OCI-LY7 (cell line): ENCODE results near the gene SRC. TPM values are rescaled to one million over a fixed set of nuclear protein-coding genes. Genes with fewer than 3 reads are reported as not detected.

Source experiments
- BruUV-seq: library from RNA; stranded (reverse); fragments of 400-500 nt; replicated peaks from 2 replicates; lab custom pipeline; 2021; lab: Mats Ljungman, UMichigan
- CTCF ChIA-PET: fragments of 300-600 bp; sonication (Branson Sonifier 250); formaldehyde crosslinking; loops from one replicate; lab custom pipeline; 2022; ENCODE audit warnings: antibody characterized with exemption; ENCODE audit not compliant: unreplicated experiment; lab: Charles Lee
- POLR2A ChIA-PET: fragments of 300-600 bp; sonication (Branson Sonifier 250); formaldehyde crosslinking; loops from one replicate; lab custom pipeline; 2022; ENCODE audit warnings: antibody characterized with exemption; lab: Charles Lee
- DNase-seq: peaks from one replicate; pipeline ENCODE4 v3.0.0-alpha.2; 2015; ENCODE audit warnings: low spot score
- H2AFZ ChIP-seq: fragments of 200-600 bp; sonication (generic), shearing (Covaris generic); 2 replicates; pipeline ENCODE4 v1.6.1; 2014; ENCODE audit warnings: mild to moderate bottlenecking, antibody characterized with exemption, low read length, moderate library complexity
- H3K27ac ChIP-seq: fragments of 200-600 bp; sonication (generic); 2 replicates; pipeline ENCODE4 v1.5.1; 2014; ENCODE audit warnings: mixed run types, low read depth, mild to moderate bottlenecking, moderate library complexity, low read length, inconsistent platforms; ENCODE audit not compliant: poor library complexity, severe bottlenecking
- H3K36me3 ChIP-seq: fragments of 200-600 bp; sonication (generic); 2 replicates; pipeline ENCODE4 v1.6.1; 2014; ENCODE audit warnings: mild to moderate bottlenecking, antibody characterized with exemption, low read length, moderate library complexity, mixed read lengths; ENCODE audit not compliant: insufficient read depth
- H3K4me1 ChIP-seq: fragments of 200-600 bp; sonication (generic); 2 replicates; pipeline ENCODE4 v1.5.1; 2014; ENCODE audit warnings: mild to moderate bottlenecking, low read length; ENCODE audit not compliant: insufficient read depth, poor library complexity, severe bottlenecking
- H3K4me2 ChIP-seq: fragments of 200-600 bp; sonication (generic); 2 replicates; pipeline ENCODE4 v1.6.1; 2014; ENCODE audit warnings: mild to moderate bottlenecking, low read length
- H3K4me3 ChIP-seq: fragments of 200-600 bp; sonication (generic); 2 replicates; pipeline ENCODE4 v1.5.1; 2014; ENCODE audit warnings: mild to moderate bottlenecking, low read depth, low read length; ENCODE audit not compliant: poor library complexity, severe bottlenecking
- H3K79me2 ChIP-seq: fragments of 200-600 bp; sonication (generic); 2 replicates; pipeline ENCODE4 v1.6.1; 2016; ENCODE audit warnings: low read depth, mild to moderate bottlenecking, low read length, moderate library complexity, mixed read lengths; ENCODE audit not compliant: insufficient read depth
- H3K9me2 ChIP-seq: fragments of 200-600 bp; sonication (generic); 2 replicates; pipeline ENCODE4 v1.6.1; 2016; ENCODE audit warnings: mild to moderate bottlenecking, low read length, mixed read lengths; ENCODE audit not compliant: insufficient read depth
- H3K9me3 ChIP-seq: fragments of 200-600 bp; sonication (generic); 2 replicates; pipeline ENCODE4 v1.6.1; 2014; ENCODE audit warnings: mild to moderate bottlenecking, mixed run types, low read length, mixed read lengths
- H4K20me1 ChIP-seq: fragments of 200-600 bp; sonication (generic); 2 replicates; pipeline ENCODE4 v1.6.1; 2014; ENCODE audit warnings: mild to moderate bottlenecking, antibody characterized with exemption, low read length, moderate library complexity, mixed read lengths; ENCODE audit not compliant: insufficient read depth
- CTCF ChIP-seq: fragments of 200-600 bp; sonication (generic); conservative IDR thresholded peaks from 2 replicates; pipeline ENCODE4 v1.5.1; 2014; ENCODE audit warnings: mild to moderate bottlenecking, antibody characterized with exemption, low read length, moderate library complexity, mixed read lengths
- EZH2phosphoT487 ChIP-seq: fragments of 200-600 bp; sonication (generic); IDR thresholded peaks from 2 replicates; pipeline ENCODE4 v1.6.1; 2018; ENCODE audit warnings: low read depth, borderline replicate concordance, mild to moderate bottlenecking, mixed run types, antibody characterized with exemption, low read length, moderate library complexity, mixed read lengths
- intact Hi-C: fragments of 100-400 bp; cut with micrococcal nuclease; formaldehyde crosslinking; loops from one replicate; pipeline ENCODE4 v1.10.0; 2022; ENCODE audit not compliant: unreplicated experiment
- total RNA-seq, 2 experiments: library from RNA; depleted of rRNA in 1 of 2; stranded (reverse); fragments of >200 nt in 1 of 2; shearing (Covaris generic) in 1 of 2; gene quantifications; 2 replicates each; pipeline ENCODE4 v1.2.3, GENCODE V29; 2014 to 2022

The SRC gene
- total RNA-seq, 2 experiments from 2014 or later = 0.72 to 3.7 TPM

- TF ChIP-seq EZH2phosphoT487 = no peak
- TF ChIP-seq CTCF = no peak
- no peaks in the 10 kb centered on the region for H3K9me3 ChIP-seq
- intact Hi-C loops = no loop called here
- H3K9me2 ChIP-seq = no peaks in the 10 kb centered on the region
- peaks cover 17% of the 10 kb centered on the region for H3K4me1 ChIP-seq
- H3K4me2 ChIP-seq = no peak overlapping the region
- no peaks in the 10 kb centered on the region for H3K36me3 ChIP-seq
- ChIA-PET CTCF (no interaction called here), POLR2A (no interaction called here)
- H3K27ac ChIP-seq = no peak overlapping the region
- H3K4me3 ChIP-seq = no peak overlapping the region
- no peak for DNase-seq
- H4K20me1 ChIP-seq = no peaks in the 10 kb centered on the region
- no peaks in the 10 kb centered on the region for H3K79me2 ChIP-seq
- no peak overlapping the region for H2AFZ ChIP-seq
- no TSS peak for BruUV-seq
Measured at GRCh38 chr20:37353285-37353849, 7.4 kb downstream of the SRC start.

GRCh38 chr20:37354210-37355195, 8.6 kb downstream of the SRC start:
- H3K4me1 ChIP-seq = peaks cover 17% of the 10 kb centered on the region
- H3K4me2 ChIP-seq = no peak overlapping the region
- no peak for TF ChIP-seq CTCF
- no peak for TF ChIP-seq EZH2phosphoT487
- H3K27ac ChIP-seq = no peak overlapping the region
- H3K79me2 ChIP-seq = no peaks in the 10 kb centered on the region
- intact Hi-C loops = no loop called here
- H3K9me3 ChIP-seq = no peaks in the 10 kb centered on the region
- no peak overlapping the region for H3K4me3 ChIP-seq
- no peak overlapping the region for H2AFZ ChIP-seq
- no TSS peak for BruUV-seq
- H3K36me3 ChIP-seq = no peaks in the 10 kb centered on the region
- DNase-seq = no peak
- H3K9me2 ChIP-seq = no peaks in the 10 kb centered on the region
- no peaks in the 10 kb centered on the region for H4K20me1 ChIP-seq
- ChIA-PET POLR2A (interaction anchor here (0.5 kb wide), 1 partner anchor 25 kb away, joined by 3 read pairs; no protein-coding TSS in a partner anchor), CTCF (no interaction called here)
